H1 (cell line): ENCODE data around the gene FAM72B. TPM values are rescaled to one million over a fixed set of nuclear protein-coding genes. Genes with fewer than 3 reads are reported as not detected.
"Not testable (repeated sequence)": the region's sequence is repeated elsewhere in the genome, so short reads cannot be mapped to it uniquely, and the experiment has no call there.

Source experiments
- CTCF ChIA-PET: fragments of 300-600 bp; sonication (Branson Sonifier 250); formaldehyde crosslinking; loops from one replicate; lab custom pipeline; 2021; ENCODE audit not compliant: partially characterized antibody; lab: Charles Lee
- POLR2A ChIA-PET: fragments of 300-600 bp; sonication (Branson Sonifier 250); formaldehyde crosslinking; loops from one replicate; lab custom pipeline; 2021; ENCODE audit warnings: inconsistent platforms; ENCODE audit not compliant: partially characterized antibody; lab: Charles Lee
- DNase-seq, 2 experiments: peaks; one replicate each; pipeline versions ENCODE4 v3.0.0 to v3.0.0-alpha.2; 2010 to 2022; ENCODE audit warnings: low spot score in 2 of 2, low read depth in 1 of 2, mixed read lengths in 1 of 2
- FAIRE-seq: peaks from 2 replicates; lab custom pipeline; 2011; peaks lifted over from hg19 to GRCh38; lab: Jason Lieb, UNC
- H2AFZ ChIP-seq: 2 replicates; pipeline ENCODE4 v1.8.1; 2012; ENCODE audit warnings: low read length, inconsistent platforms
- H2AK5ac ChIP-seq: 2 replicates; pipeline ENCODE4 v1.6.1; 2013; ENCODE audit warnings: low read depth, low read length
- H2BK120ac ChIP-seq: replicated peaks from 2 replicates; pipeline ENCODE3; 2013; ENCODE audit warnings: low read depth, low read length, inconsistent platforms
- H2BK12ac ChIP-seq: 2 replicates; pipeline ENCODE4 v1.6.1; 2013; ENCODE audit warnings: low read depth, low read length
- H2BK15ac ChIP-seq: 2 replicates; pipeline ENCODE4 v1.6.1; 2013; ENCODE audit warnings: low read length
- H2BK20ac ChIP-seq: 2 replicates; pipeline ENCODE4 v1.6.1; 2013; ENCODE audit warnings: low read length
- H2BK5ac ChIP-seq: 2 replicates; pipeline ENCODE4 v1.6.1; 2013; ENCODE audit warnings: low read depth, low read length
- H3K14ac ChIP-seq: 2 replicates; pipeline ENCODE4 v1.6.1; 2013; ENCODE audit warnings: inconsistent platforms; ENCODE audit not compliant: insufficient read length
- H3K18ac ChIP-seq: 2 replicates; pipeline ENCODE4 v1.6.1; 2013; ENCODE audit warnings: low read length; ENCODE audit errors: extremely low read depth
- H3K23ac ChIP-seq: 2 replicates; pipeline ENCODE4 v1.6.1; 2013; ENCODE audit warnings: inconsistent platforms; ENCODE audit not compliant: insufficient read length
- H3K23me2 ChIP-seq: 2 replicates; pipeline ENCODE4 v1.6.1; 2013; ENCODE audit warnings: low read depth, low read length
- H3K27ac ChIP-seq: 2 replicates; pipeline ENCODE4 v1.6.1; 2011; ENCODE audit warnings: low read depth, low read length, inconsistent platforms
- H3K27me3 ChIP-seq, 4 experiments: replicated peaks in 1 of 4; 1 replicate in 1 of 4; 2 replicates in 3 of 4; pipeline versions ENCODE4 v1.6.1 to v1.8.1; 2011 to 2013; ENCODE audit warnings: low read length in 3 of 4, mild to moderate bottlenecking in 3 of 4, inconsistent platforms in 2 of 4, mixed read lengths in 2 of 4, moderate library complexity in 1 of 4; ENCODE audit not compliant: control insufficient read depth in 3 of 4, insufficient read depth in 3 of 4; ENCODE audit errors: extremely low read depth in 1 of 4
- H3K36me3 ChIP-seq, 4 experiments: 2 replicates each; pipeline versions ENCODE4 v1.6.1 to v1.8.1; 2011 to 2013; ENCODE audit warnings: mild to moderate bottlenecking in 4 of 4, low read length in 3 of 4, moderate library complexity in 2 of 4, control low read depth in 1 of 4, inconsistent platforms in 1 of 4; ENCODE audit not compliant: insufficient read depth in 4 of 4, control insufficient read depth in 2 of 4
- H3K4ac ChIP-seq: replicated peaks from 2 replicates; pipeline ENCODE3; 2013; ENCODE audit warnings: low read length, low read depth, mixed read lengths, inconsistent platforms; ENCODE audit not compliant: insufficient read length
- H3K4me1 ChIP-seq, 4 experiments: replicated peaks in 1 of 4; 1 replicate in 1 of 4; 2 replicates in 3 of 4; pipeline versions ENCODE4 v1.6.1 to v1.8.1; 2011 to 2013; ENCODE audit warnings: low read length in 3 of 4, inconsistent platforms in 2 of 4, mixed read lengths in 1 of 4; ENCODE audit not compliant: insufficient read depth in 4 of 4, control insufficient read depth in 3 of 4
- H3K4me2 ChIP-seq, 2 experiments: 2 replicates each; pipeline versions ENCODE4 v1.6.1 to v1.8.1; 2011 to 2013; ENCODE audit warnings: low read depth in 2 of 2, low read length in 2 of 2, control low read depth in 1 of 2, inconsistent platforms in 1 of 2, mild to moderate bottlenecking in 1 of 2; ENCODE audit not compliant: insufficient read depth in 1 of 2
- H3K4me3 ChIP-seq, 4 experiments: fragments of 200-600, 300-600 bp in 1 of 4; sonication (generic), shearing (Covaris generic), sonication (Bioruptor Twin) in 1 of 4; 2 replicates each; pipeline versions ENCODE4 v1.5.1 to v1.8.1; 2011 to 2016; ENCODE audit warnings: low read length in 4 of 4, low read depth in 3 of 4, control low read depth in 2 of 4, inconsistent platforms in 2 of 4, mild to moderate bottlenecking in 2 of 4, mixed read lengths in 1 of 4, moderate library complexity in 1 of 4; ENCODE audit not compliant: insufficient read depth in 2 of 4; ENCODE audit errors: extremely low read depth in 1 of 4
- H3K56ac ChIP-seq: replicated peaks from 2 replicates; pipeline ENCODE3; 2013; ENCODE audit warnings: low read depth, mild to moderate bottlenecking, mixed read lengths, low read length, inconsistent platforms; ENCODE audit not compliant: insufficient read length
- H3K79me1 ChIP-seq: 2 replicates; pipeline ENCODE4 v1.6.1; 2013; ENCODE audit warnings: low read depth, low read length, control low read depth
- H3K79me2 ChIP-seq, 2 experiments: 2 replicates each; pipeline versions ENCODE4 v1.6.1 to v1.8.1; 2012 to 2013; ENCODE audit warnings: low read length in 2 of 2, mild to moderate bottlenecking in 2 of 2, inconsistent platforms in 1 of 2; ENCODE audit not compliant: insufficient read depth in 2 of 2, control insufficient read depth in 1 of 2
- H3K9ac ChIP-seq, 4 experiments: replicated peaks in 1 of 4; 1 replicate in 1 of 4; 2 replicates in 3 of 4; pipeline versions ENCODE4 v1.6.1 to v1.8.1; 2011 to 2013; ENCODE audit warnings: low read depth in 3 of 4, low read length in 3 of 4, control low read depth in 2 of 4, mild to moderate bottlenecking in 2 of 4, moderate library complexity in 2 of 4, inconsistent platforms in 1 of 4; ENCODE audit errors: extremely low read depth in 1 of 4
- H3K9me3 ChIP-seq, 2 experiments: 2 replicates each; pipeline versions ENCODE4 v1.6.1 to v1.8.1; 2012 to 2013; ENCODE audit warnings: mild to moderate bottlenecking in 2 of 2, moderate library complexity in 2 of 2, control low read depth in 1 of 2, inconsistent platforms in 1 of 2, low read depth in 1 of 2, low read length in 1 of 2, mixed read lengths in 1 of 2; ENCODE audit not compliant: insufficient read depth in 2 of 2
- H4K20me1 ChIP-seq, 2 experiments: replicated peaks in 1 of 2; 2 replicates each; pipeline versions ENCODE3 to v1.8.1; 2011 to 2013; ENCODE audit warnings: inconsistent platforms in 2 of 2, low read length in 2 of 2, mild to moderate bottlenecking in 1 of 2; ENCODE audit not compliant: insufficient read depth in 2 of 2, control insufficient read depth in 1 of 2
- H4K5ac ChIP-seq: 2 replicates; pipeline ENCODE4 v1.6.1; 2013; ENCODE audit warnings: low read length, low read depth, mixed read lengths, inconsistent platforms; ENCODE audit not compliant: insufficient read length
- H4K8ac ChIP-seq: 2 replicates; pipeline ENCODE4 v1.8.0; 2013; ENCODE audit warnings: mild to moderate bottlenecking, moderate library complexity, low read length, inconsistent platforms; ENCODE audit not compliant: insufficient read depth; ENCODE audit errors: extremely low read depth
- H4K91ac ChIP-seq: replicated peaks from 2 replicates; pipeline ENCODE3; 2013; ENCODE audit warnings: low read length, mixed read lengths, inconsistent platforms; ENCODE audit not compliant: insufficient read length
- WGBS, 2 experiments: shearing (Covaris generic) in 1 of 2; methylation state at CpG; one replicate each; pipeline versions ENCODE4 v1.1.6 to v1.1.7; 2013 to 2015; ENCODE audit warnings: low lambda C conversion rate in 2 of 2, mixed read lengths in 2 of 2, inconsistent platforms in 1 of 2, low coverage in 1 of 2, missing lambda C conversion rate in 1 of 2; ENCODE audit not compliant: insufficient replicate concordance in 2 of 2, insufficient coverage in 1 of 2, insufficient read length in 1 of 2; ENCODE audit errors: extremely low coverage in 1 of 2, missing lambda C conversion rate in 1 of 2; 5-methylcytosine and 5-hydroxymethylcytosine counted together
- polyA plus RNA-seq, 7 experiments: library from polyadenylated mRNA; depleted of rRNA in 3 of 7; stranded (reverse) in 5 of 7; unstranded in 2 of 7; fragments of >200 nt in 5 of 7; fragments of 200-250 nt in 2 of 7; gene quantifications; 1 replicate in 5 of 7; 2 replicates in 1 of 7; 4 replicates in 1 of 7; pipeline versions ENCODE4 v1.2.1 to v1.2.3, GENCODE V29; 2011 to 2013; ENCODE audit warnings: missing spikeins in 2 of 7, mixed read lengths in 2 of 7
- total RNA-seq: library from RNA; stranded (reverse); fragmentation: NEBNext Ultra II Directional; extraction: Animal tissue kit (Norgen Biotek cat#: 25700); gene quantifications from 2 replicates; pipeline ENCODE4 v1.2.1, GENCODE V29; 2021

The FAM72B gene
- total and polyA plus RNA-seq, 2 of the 8 experiments (the other 6 are each of a cell fraction or from before 2014, with no cell fraction given) = 7.7 to 20.7 TPM

DNA sequence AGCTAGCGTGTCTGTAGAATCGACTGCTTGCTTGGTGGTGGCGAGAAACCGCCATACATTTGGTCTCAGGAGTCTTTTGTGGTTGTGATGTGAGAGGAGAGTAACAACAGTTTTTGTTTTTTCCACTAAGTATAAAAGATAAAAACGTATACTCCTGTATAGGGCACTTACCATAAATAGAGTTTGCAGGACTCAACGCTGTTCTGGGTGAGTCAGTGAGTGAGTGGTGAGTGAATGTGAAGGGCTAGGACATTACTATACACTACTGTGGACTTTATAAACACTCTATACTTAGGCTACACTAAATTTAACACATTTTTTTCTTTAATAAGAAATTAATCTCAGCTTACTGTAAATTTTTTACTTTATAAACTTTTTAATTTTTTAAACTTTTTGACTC is 43.7 kb downstream of the FAM72B start:
- H3K36me3 ChIP-seq, H3K27ac ChIP-seq, H2BK5ac ChIP-seq, H2BK12ac ChIP-seq, POLR2A ChIA-PET, H2BK20ac ChIP-seq, H3K23ac ChIP-seq, H3K9ac ChIP-seq, H2AFZ ChIP-seq, H3K18ac ChIP-seq, CTCF ChIA-PET, H4K91ac ChIP-seq, H3K4me1 ChIP-seq, H3K14ac ChIP-seq, H3K56ac ChIP-seq, H3K4me3 ChIP-seq, FAIRE-seq, H2BK120ac ChIP-seq, H3K27me3 ChIP-seq, H3K79me1 ChIP-seq, H3K4me2 ChIP-seq, H3K23me2 ChIP-seq, H4K5ac ChIP-seq, H3K4ac ChIP-seq, DNase-seq, H3K79me2 ChIP-seq, H4K8ac ChIP-seq, H2BK15ac ChIP-seq, H3K9me3 ChIP-seq, H4K20me1 ChIP-seq, H2AK5ac ChIP-seq: not testable (repeated sequence)
- no CpG with 5 or more reads among the region's 6 CpGs for WGBS, 2 experiments

DNA sequence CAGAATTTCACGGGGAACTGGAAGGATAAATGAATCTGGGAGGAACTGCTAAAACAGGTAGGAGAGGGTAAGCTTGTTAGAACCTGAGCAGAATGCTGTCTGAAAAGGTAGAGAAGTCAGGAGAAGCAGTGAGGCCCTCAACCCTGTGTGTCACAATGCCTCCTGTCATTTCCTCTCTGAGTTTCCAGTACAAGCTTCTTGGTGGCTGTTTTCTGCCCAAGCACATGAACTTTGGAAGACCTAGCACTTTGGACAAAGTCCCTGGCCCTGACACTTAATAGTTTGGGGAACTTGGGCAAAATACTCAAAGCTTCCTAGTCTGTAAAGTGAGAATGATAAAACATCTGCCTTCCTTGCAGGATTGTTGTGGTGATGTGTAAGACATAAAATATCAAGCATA is 52.6 kb downstream of the FAM72B start:
- H3K79me2 ChIP-seq, H3K9ac ChIP-seq, H4K8ac ChIP-seq, H2BK120ac ChIP-seq, H2AK5ac ChIP-seq, H2BK20ac ChIP-seq, H4K91ac ChIP-seq, H3K23me2 ChIP-seq, POLR2A ChIA-PET, H4K20me1 ChIP-seq, H2BK5ac ChIP-seq, H3K27ac ChIP-seq, CTCF ChIA-PET, H3K4me1 ChIP-seq, H3K27me3 ChIP-seq, H3K9me3 ChIP-seq, H3K4me3 ChIP-seq, H3K79me1 ChIP-seq, H3K4me2 ChIP-seq, DNase-seq, H3K56ac ChIP-seq, H3K36me3 ChIP-seq, H2BK15ac ChIP-seq, H2BK12ac ChIP-seq, H3K14ac ChIP-seq, H3K4ac ChIP-seq, FAIRE-seq, H2AFZ ChIP-seq, H4K5ac ChIP-seq, H3K18ac ChIP-seq, H3K23ac ChIP-seq: not testable (repeated sequence)
- WGBS, 2 experiments = no CpG with 5 or more reads among the region's 1 CpG
